ENCODE measurements around the gene SHC3.

SHC3 gene

DNA sequence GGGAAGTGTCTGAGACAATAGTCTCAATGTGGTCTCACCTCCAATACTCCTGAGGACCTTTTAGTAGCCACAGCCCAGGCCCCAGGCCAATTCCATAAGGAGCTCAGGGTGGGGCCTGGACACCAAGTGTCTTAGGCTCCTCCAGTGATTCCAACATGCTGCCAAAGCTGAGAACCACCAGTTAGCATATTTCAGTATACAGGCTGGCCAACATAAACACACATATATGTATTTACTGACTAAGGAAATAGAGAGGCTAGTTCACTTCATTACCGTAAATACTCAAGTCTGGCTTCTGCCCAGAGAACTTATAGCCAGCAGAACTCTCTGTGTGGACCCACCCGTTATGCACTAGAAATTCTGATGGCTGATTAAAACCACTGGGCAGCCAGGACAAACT lies 163.3 kb downstream of the SHC3 start:
- DNase-seq: no peak
- no peak for TF ChIP-seq GATA1 (IDR thresholded peaks at IDR 0.05; ENCODE audit: low read depth, low read length)
- TF ChIP-seq POLR2A (IDR thresholded peaks at IDR 0.05; ENCODE audit: low read length): no peak

DNA sequence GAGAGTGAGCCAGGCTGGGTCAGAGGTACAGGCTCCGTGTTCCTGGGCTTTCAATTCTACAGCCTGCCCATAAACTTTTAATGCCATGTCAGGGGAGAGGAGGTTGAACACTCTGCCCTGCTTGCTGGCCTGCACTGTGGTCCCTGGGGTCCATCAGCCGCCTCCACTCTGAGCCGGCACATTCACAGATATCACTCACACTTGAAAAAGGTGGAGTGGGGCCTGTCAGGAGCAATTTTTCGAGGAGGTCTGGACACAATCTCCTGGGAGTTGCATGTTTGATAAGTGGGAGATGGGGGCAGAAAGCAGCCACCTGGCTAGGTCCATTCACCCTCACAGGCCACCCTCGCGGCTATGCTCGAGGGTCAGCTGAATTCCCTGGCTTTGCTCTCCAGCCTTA lies 164.5 kb downstream of the SHC3 start:
- TF ChIP-seq GATA1 (IDR thresholded peaks at IDR 0.05; ENCODE audit: low read depth, low read length): no peak
- no peak for TF ChIP-seq POLR2A (IDR thresholded peaks at IDR 0.05; ENCODE audit: low read length)
- DNase-seq: no peak

DNA sequence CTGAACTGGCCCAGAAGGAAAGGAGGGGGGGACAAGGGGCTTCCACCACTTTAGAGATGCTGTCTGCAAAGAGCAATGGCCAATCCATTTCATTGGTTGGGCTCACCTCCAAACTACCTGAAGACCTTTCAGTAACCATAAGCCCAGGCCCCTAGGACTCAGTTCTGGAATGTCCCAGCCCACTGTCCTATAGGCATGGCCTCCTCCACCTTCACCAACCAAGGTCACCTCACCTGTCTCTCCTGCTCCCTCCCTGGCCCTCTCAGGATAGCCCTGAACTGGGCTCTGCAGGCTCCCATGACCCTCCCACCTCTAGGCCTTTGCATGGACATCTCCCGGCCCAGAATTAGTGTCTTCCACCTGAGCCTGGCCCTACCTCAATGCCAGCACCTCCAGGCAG lies 165.0 kb downstream of the SHC3 start:
- TF ChIP-seq POLR2A (IDR thresholded peaks at IDR 0.05; ENCODE audit: low read length) (no peak), GATA1 (IDR thresholded peaks at IDR 0.05; ENCODE audit: low read depth, low read length) (no peak)

DNA sequence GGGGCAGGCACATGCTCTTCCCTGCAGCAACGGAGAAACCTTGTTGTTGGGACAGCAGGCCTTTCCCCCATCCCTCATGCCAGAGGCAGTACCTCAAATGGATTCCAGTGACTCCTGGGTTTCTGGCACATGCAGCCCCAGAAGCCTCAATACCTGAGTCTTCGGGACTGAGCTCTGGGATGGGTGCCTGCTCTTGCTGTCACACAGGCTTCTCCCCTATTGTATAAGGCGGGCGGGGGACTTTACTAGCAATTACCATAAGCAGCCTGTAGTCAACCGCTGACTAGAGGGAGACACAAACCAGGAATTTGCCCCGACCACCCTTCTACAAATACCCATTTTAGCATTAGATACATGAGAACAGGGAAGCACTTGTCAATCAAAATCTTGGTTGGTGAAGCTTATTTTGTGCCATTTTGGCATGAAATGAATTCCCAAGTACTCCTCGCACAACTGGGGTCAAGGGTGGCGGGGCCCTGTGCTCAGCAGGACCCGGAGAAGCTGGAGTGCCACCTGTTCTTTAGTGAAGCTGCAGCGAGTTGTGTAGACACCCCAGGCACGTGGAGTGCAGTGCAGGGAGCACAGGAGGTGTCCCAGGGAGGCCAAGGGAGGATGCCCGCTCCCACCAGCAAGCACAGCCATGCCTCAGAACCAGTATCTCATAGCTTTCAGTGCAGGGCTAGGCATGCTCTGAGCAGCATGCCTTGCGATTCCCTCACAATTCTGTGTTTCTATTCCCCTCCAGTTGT lies 166.2 kb downstream of the SHC3 start:
- no peak for TF ChIP-seq POLR2A (IDR thresholded peaks at IDR 0.05; ENCODE audit: low read length)
- no peak for TF ChIP-seq GATA1 (IDR thresholded peaks at IDR 0.05; ENCODE audit: low read depth, low read length)
- DNase-seq: no peak

More for the DNA sequence above, 165.0 kb downstream of the SHC3 start:
- DNase-seq: no peak

DNA sequence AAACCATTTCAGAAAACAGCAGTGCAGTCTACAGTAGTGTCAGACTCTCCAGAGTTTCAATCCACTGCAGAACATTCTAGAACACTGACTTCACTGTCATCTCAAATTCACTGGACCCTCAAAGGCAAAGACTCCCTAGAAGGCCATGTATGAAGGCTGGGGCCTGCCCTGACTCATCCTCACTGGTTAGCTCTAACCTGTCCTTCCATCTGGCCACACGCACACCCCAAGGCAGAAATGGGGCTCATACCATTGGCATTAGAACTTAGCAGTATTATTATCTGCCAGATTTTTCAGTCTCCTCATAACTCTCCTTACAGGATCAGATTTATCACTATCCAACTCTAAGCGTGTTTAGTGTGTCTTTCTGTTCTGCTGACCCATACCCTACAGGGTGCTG lies 166.9 kb downstream of the SHC3 start:
- DNase-seq: no peak
- TF ChIP-seq GATA1 (IDR thresholded peaks at IDR 0.05; ENCODE audit: low read depth, low read length): no peak
- TF ChIP-seq POLR2A (IDR thresholded peaks at IDR 0.05; ENCODE audit: low read length): no peak

DNA sequence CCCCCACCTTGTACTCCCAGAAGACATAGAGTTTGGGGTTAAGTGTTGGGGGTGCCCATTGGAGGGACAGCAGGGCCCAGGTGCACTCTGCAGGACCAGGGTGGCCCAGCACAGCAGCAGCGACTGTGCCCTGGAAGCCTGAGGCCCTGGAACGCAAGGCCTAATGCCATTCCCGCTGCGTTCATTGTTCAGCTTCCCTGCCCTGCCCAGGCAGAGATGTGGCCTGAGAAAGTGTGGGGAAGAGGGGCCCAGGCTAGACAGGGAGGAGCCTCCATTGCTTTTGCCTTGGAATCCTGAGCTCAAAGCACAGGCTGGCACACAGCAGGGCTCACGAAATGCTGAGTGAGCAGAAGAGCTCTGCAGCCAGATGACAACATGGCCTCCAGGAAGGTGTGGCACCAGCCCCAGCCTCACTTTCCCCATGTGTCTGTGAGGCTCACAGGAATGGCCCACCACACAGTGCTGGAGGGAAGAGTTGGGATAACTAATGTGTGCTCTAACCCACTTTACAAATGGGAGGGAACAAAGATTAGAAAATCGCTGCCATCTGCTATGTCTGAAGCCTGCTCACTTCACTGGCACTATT lies 168.0 kb downstream of the SHC3 start:
- DNase-seq: no peak
- no peak for TF ChIP-seq POLR2A (IDR thresholded peaks at IDR 0.05; ENCODE audit: low read length)
- no peak for TF ChIP-seq GATA1 (IDR thresholded peaks at IDR 0.05; ENCODE audit: low read depth, low read length)

DNA sequence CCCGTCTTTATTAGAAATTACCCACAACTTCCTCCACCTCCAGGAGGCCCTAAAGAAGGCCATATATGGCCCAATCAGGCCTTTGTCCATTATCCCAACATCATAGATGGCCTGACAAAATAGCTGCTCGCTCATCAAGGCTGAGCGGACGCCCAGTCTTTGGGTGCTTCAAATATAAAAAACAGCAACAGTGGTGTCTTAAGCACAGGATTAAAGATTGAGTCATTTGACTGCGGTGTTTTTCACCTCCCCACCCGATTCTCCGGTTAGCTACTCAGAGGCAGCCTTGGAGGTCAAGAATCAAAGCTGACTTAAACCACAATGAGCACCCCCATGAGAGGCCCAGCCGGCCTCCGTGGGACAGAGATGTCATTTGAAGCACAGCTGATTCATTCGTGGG lies 168.6 kb downstream of the SHC3 start:
- no peak for DNase-seq
- no peak for TF ChIP-seq POLR2A (IDR thresholded peaks at IDR 0.05; ENCODE audit: low read length)
- no peak for TF ChIP-seq GATA1 (IDR thresholded peaks at IDR 0.05; ENCODE audit: low read depth, low read length)

DNA sequence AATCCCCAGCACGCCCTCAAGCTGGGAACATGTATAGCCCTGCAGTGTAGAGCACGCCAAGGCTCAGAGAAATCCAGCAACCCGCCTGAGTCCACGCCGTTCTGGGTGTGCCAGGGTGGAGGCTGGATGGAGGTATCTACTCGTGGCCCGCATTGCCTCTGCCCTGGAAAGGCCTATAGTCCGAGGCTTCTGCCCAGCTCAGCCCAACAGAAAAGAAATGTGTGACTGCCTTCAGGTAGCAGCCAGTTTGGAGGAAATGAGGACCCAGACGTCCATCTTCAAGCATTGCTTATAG lies 169.1 kb downstream of the SHC3 start:
- TF ChIP-seq POLR2A (IDR thresholded peaks at IDR 0.05; ENCODE audit: low read length) (no peak), GATA1 (IDR thresholded peaks at IDR 0.05; ENCODE audit: low read depth, low read length) (no peak)
- DNase-seq: no peak

DNA sequence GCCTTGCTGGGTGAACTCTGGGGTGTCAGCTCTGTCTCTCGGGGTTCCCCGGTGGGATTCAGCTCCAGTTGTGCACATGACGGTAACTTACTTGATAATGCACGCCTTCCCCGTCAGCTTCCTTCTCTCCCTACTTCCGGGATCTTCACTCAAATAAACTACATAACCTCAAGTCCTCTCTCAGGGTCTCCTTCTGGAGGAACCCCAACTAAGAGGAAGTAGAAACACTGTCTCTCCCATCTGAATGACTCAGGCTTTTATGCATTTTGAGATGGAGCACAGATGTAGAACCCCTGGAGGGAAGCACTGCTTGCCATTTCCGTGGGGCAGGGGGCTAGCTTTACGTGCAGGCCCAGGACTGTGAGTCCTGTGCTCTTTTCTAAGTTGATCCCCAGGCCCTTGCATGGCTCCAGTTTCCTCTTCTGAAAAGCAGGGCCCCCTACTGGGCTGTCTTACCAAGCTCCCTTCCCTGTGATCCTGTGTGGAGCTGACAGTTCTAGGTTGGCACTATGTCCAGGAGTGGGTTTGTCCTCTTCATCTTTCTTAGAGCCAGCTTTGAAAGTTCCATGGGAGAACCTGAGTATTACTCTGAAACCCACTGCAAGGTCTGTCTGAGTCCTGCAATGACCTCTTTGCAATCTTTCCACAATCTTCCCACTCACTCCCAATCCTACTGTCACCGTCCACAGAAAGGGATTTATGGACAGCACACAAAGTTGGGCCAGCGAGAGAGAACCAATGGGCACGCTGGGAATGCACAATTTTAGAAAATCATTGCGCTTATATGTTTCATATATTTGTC lies 169.7 kb downstream of the SHC3 start:
- DNase-seq: no peak

DNA sequence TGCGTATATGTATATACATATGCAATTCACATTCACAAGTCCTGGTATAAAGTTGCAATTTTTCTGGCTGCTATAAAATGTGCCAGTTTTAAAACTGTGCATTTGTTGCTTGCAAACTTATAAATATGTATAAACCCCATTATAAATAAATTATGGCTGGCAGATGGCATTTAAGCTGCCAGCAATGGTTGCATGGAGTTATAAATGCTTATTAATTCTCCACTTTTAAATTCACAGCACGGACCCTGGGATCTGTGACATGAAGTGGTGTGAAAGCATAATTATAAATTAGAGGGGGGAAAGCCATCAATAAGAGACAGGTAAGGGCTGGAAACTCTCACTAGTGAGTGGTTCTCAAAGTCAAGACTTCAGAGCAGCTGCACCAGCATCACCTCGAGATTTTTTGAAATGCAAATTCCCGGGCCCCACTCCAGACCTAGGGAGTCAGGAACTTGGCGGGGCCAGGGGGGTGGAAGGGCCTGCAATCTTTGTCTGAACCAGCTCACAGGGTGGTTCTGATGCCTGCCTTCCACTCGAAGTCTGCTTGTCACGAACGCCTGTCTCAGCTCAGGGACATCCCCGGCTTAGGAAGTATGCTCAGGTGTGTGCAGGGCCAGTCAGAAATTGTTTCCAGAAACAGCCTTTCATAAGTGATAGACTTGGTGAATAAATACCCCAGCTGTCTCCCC lies 170.4 kb downstream of the SHC3 start:
- TF ChIP-seq GATA1 (IDR thresholded peaks at IDR 0.05; ENCODE audit: low read depth, low read length): no peak
- TF ChIP-seq POLR2A (IDR thresholded peaks at IDR 0.05; ENCODE audit: low read length): no peak
- DNase-seq: no peak

More for the DNA sequence above, 169.7 kb downstream of the SHC3 start:
- TF ChIP-seq POLR2A (IDR thresholded peaks at IDR 0.05; ENCODE audit: low read length) (no peak), GATA1 (IDR thresholded peaks at IDR 0.05; ENCODE audit: low read depth, low read length) (no peak)

DNA sequence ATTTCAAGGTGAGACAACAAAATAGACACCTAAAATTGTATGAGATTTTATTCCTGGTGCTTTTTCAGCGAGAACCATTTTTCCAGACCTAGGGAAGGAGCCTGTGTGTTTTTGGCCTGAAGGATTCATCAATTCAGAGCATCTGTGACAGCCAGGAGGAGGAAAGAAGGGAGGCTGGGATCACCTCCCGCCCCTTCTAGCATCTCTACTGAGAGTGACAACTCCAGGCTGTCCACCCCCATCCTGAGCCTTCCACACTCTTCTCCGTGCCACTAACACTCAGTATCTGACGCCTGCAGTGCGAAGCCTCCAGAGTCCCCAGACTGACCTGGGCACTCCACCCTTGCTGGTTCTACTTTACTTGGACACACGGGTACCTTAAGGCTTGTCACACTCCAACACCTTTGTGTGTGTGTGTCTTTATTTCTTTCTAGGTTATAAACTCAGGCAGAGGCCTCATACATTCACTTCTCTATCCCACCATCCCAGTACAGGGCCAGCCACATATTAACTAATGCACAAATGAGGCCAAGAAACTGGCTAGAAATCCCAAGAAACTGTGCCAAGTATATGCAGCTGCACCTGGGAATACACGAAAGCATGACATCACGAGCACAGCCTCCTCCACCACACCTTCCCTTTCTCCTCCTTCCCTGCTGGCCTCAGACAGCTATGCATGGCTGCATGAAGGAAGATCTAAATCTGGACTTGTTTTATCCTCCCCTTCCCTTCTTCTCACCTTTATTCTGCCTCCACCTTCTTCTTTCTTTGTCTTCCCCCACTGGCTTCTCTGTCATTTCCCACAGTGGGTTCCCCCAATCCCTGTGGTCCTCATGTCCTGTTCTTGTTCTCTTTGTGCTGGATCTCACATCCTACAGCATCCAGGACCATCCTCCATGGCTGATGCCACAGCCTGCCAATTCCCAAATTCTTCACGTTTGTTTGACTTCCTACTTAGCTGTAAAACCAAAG lies 171.3 kb downstream of the SHC3 start:
- TF ChIP-seq GATA1 (IDR thresholded peaks at IDR 0.05; ENCODE audit: low read depth, low read length) (no peak), POLR2A (IDR thresholded peaks at IDR 0.05; ENCODE audit: low read length) (no peak)
- no peak for DNase-seq

DNA sequence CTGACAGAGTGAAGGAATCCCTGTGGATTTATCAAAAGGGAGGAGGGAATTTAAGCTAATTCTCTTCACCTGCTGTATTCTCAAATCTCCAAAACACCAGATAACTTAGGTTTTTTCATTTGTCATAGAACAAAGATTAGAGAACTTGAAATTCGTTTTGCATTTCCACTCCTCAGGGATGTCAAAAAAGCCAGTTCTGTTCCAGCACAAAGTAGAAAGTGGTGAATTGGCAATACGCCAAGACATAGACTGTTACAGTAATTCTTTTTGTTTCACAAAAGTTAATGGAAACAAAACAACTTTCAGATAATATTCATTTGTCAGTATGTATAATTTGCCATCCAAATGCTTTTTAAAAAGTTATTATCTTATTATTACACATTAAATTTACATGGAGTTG lies 172.4 kb downstream of the SHC3 start:
- TF ChIP-seq POLR2A (IDR thresholded peaks at IDR 0.05; ENCODE audit: low read length) (no peak), GATA1 (IDR thresholded peaks at IDR 0.05; ENCODE audit: low read depth, low read length) (no peak)
- no peak for DNase-seq

DNA sequence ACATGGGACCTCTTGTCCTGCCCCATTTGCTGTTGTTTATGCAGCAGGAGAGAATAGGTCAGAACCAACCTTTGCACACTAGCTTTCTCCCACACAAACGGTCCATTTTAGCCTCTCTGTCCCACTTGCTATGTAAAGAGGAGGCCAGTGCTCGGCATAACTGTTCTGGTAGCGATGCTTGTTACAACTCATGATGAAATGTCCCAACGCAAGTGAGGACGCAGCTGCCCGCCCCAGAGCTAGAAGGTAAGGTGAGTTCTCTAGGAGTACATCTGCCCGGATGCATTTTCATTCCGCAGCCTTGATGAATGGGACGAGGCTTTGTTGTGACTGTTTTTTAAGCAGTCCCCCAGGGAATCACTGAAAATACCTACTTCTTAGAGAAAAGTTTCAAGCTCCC lies 173.3 kb downstream of the SHC3 start:
- no peak for DNase-seq
- TF ChIP-seq POLR2A (IDR thresholded peaks at IDR 0.05; ENCODE audit: low read length) (no peak), GATA1 (IDR thresholded peaks at IDR 0.05; ENCODE audit: low read depth, low read length) (no peak)

All from erythroblast (primary cell).